HepG2 (cell line): ENCODE data around the gene ANKRD35. TPM values are rescaled to one million over a fixed set of nuclear protein-coding genes. Genes with fewer than 3 reads are reported as not detected.
A peak's percentile ranks its signal among the peaks of the same experiment; 100 is the strongest.

Experiments used
- ATAC-seq: fragments of 200-7000 bp; cut with Tn5 transposase; 3 replicates; pipeline ENCODE4 v1.9.1; 2020; ENCODE audit warnings: mild to moderate bottlenecking, moderate library complexity
- BruUV-seq: library from RNA; stranded (reverse); fragments of 400-500 nt; replicated peaks from 2 replicates; lab custom pipeline; 2021; lab: Mats Ljungman, UMichigan
- CTCF ChIA-PET: fragments of 300-600 bp; formaldehyde crosslinking; extraction: SDS; loops from one replicate; lab custom pipeline; 2021; ENCODE audit warnings: low total read pairs, inconsistent platforms, low intra/inter-chr PET ratio; lab: Yijun Ruan, JAX
- POLR2A ChIA-PET: fragments of 350-600 bp; sonication (Branson Sonifier 250); formaldehyde crosslinking; loops from one replicate; lab custom pipeline; 2020; ENCODE audit warnings: antibody characterized with exemption, inconsistent platforms; lab: Yijun Ruan, JAX
- DNase-seq: peaks from one replicate; pipeline ENCODE4 v3.0.0-alpha.2; 2015; ENCODE audit warnings: low spot score
- FAIRE-seq: peaks from 3 replicates; lab custom pipeline; 2011; peaks lifted over from hg19 to GRCh38; lab: Jason Lieb, UNC
- H2AFZ ChIP-seq: one replicate; pipeline ENCODE4 v1.6.1; 2011; ENCODE audit warnings: low read length, inconsistent platforms
- H3K27ac ChIP-seq: fragments of 300-600 bp; 3 replicates; pipeline ENCODE4 v1.8.0; 2011; ENCODE audit warnings: mixed run types, mild to moderate bottlenecking, mixed read lengths, low read length, inconsistent platforms; ENCODE audit not compliant: insufficient read depth; ENCODE audit errors: extremely low read length
- H3K27me3 ChIP-seq, 2 experiments: fragments of 200-600 bp in 1 of 2; 2 replicates in 1 of 2; 3 replicates in 1 of 2; pipeline versions ENCODE4 v1.6.0 to v1.8.0; 2011; ENCODE audit warnings: low read length in 2 of 2, mild to moderate bottlenecking in 2 of 2, moderate library complexity in 2 of 2, inconsistent platforms in 1 of 2; ENCODE audit not compliant: insufficient read depth in 2 of 2, control insufficient read depth in 1 of 2
- H3K36me3 ChIP-seq, 2 experiments: fragments of 200-600 bp in 1 of 2; replicated peaks in 1 of 2; 2 replicates in 1 of 2; 3 replicates in 1 of 2; pipeline versions ENCODE4 v1.5.1 to v1.8.0; 2011; ENCODE audit warnings: low read length in 2 of 2, inconsistent platforms in 1 of 2; ENCODE audit not compliant: insufficient read depth in 2 of 2, control insufficient read depth in 1 of 2
- H3K4me1 ChIP-seq: 2 replicates; pipeline ENCODE4 v1.5.1; 2012; ENCODE audit warnings: low read length, inconsistent platforms; ENCODE audit not compliant: insufficient read depth
- H3K4me2 ChIP-seq: 2 replicates; pipeline ENCODE4 v1.6.0; 2011; ENCODE audit warnings: low read depth, low read length, inconsistent platforms
- H3K4me3 ChIP-seq, 3 experiments: fragments of 200-600 bp in 1 of 3; sonication (generic), shearing (Covaris generic) in 1 of 3; replicated peaks in 1 of 3; 2 replicates each; pipeline ENCODE4 v1.5.1; 2011 to 2016; ENCODE audit warnings: low read length in 3 of 3, inconsistent platforms in 2 of 3, low read depth in 2 of 3, mild to moderate bottlenecking in 2 of 3, control low read depth in 1 of 3, mixed read lengths in 1 of 3; ENCODE audit not compliant: insufficient read depth in 1 of 3
- H3K79me2 ChIP-seq: one replicate; pipeline ENCODE4 v1.6.1; 2011; ENCODE audit warnings: low read length, inconsistent platforms; ENCODE audit not compliant: insufficient read depth
- H3K9ac ChIP-seq: 2 replicates; pipeline ENCODE4 v1.6.0; 2011; ENCODE audit warnings: mild to moderate bottlenecking, low read depth, low read length, inconsistent platforms; ENCODE audit not compliant: insufficient read depth
- H3K9me3 ChIP-seq: 2 replicates; pipeline ENCODE4 v1.5.1; 2012; ENCODE audit warnings: mild to moderate bottlenecking, low read length
- H4K20me1 ChIP-seq: 2 replicates; pipeline ENCODE4 v1.6.0; 2011; ENCODE audit warnings: inconsistent platforms, mild to moderate bottlenecking, low read length, moderate library complexity; ENCODE audit not compliant: insufficient read depth
- ATF5 ChIP-seq: sonication (generic); formaldehyde crosslinking; IDR thresholded peaks from 2 replicates; pipeline ENCODE4 v1.4.0; 2020; ENCODE audit warnings: mild to moderate bottlenecking, low read depth, missing genetic modification reagents
- ATRX ChIP-seq: sonication (generic); formaldehyde crosslinking; IDR thresholded peaks from 2 replicates; pipeline ENCODE4 v1.4.0; 2020; ENCODE audit warnings: missing genetic modification reagents, borderline replicate concordance
- ETV5 ChIP-seq: IDR thresholded peaks from 2 replicates; pipeline ENCODE4 v1.6.1; 2018; ENCODE audit warnings: missing biosample characterization, missing genetic modification reagents, inconsistent platforms, borderline replicate concordance
- HHEX ChIP-seq: IDR thresholded peaks from 2 replicates; pipeline ENCODE4 v1.6.1; 2016; ENCODE audit warnings: control low read depth
- KLF11 ChIP-seq: IDR thresholded peaks from 2 replicates; pipeline ENCODE4 v1.6.1; 2016; ENCODE audit warnings: missing compliant biosample characterization
- MAFF ChIP-seq: IDR thresholded peaks from 2 replicates; pipeline ENCODE4 v1.6.1; 2011; ENCODE audit warnings: low read depth, low read length, improper control_type of control experiment
- MAFK ChIP-seq, 2 experiments: IDR thresholded peaks in 1 of 2; conservative IDR thresholded peaks in 1 of 2; 2 replicates each; pipeline ENCODE4 v1.6.1; 2011; ENCODE audit warnings: improper control_type of control experiment in 2 of 2, low read length in 2 of 2
- NCOA2 ChIP-seq: sonication (generic); formaldehyde crosslinking; IDR thresholded peaks from 2 replicates; pipeline ENCODE4 v1.8.0; 2022; ENCODE audit warnings: inconsistent platforms
- NKX3-1 ChIP-seq: sonication (generic); formaldehyde crosslinking; IDR thresholded peaks from 2 replicates; pipeline ENCODE4 v1.5.0; 2020; ENCODE audit warnings: missing genetic modification reagents
- RBM22 ChIP-seq: fragments of 200-400 bp; formaldehyde crosslinking; optimal IDR thresholded peaks from 2 replicates; pipeline ENCODE3; 2017; ENCODE audit warnings: mild to moderate bottlenecking, low read length, moderate library complexity
- SMAD9 ChIP-seq: sonication (generic); formaldehyde crosslinking; IDR thresholded peaks from 2 replicates; pipeline ENCODE4 v1.5.1; 2020; ENCODE audit warnings: mild to moderate bottlenecking, missing genetic modification reagents
- ZNF274 ChIP-seq: sonication (generic); formaldehyde crosslinking; IDR thresholded peaks from 2 replicates; pipeline ENCODE4 v1.5.1; 2020; ENCODE audit warnings: mild to moderate bottlenecking, missing genetic modification reagents
- ZNF335 ChIP-seq: sonication (generic); formaldehyde crosslinking; IDR thresholded peaks from 2 replicates; pipeline ENCODE4 v1.4.0; 2020; ENCODE audit warnings: missing genetic modification reagents
- ZNF598 ChIP-seq: sonication (generic); formaldehyde crosslinking; IDR thresholded peaks from 2 replicates; pipeline ENCODE4 v1.5.1; 2020; ENCODE audit warnings: mild to moderate bottlenecking, missing genetic modification reagents, borderline replicate concordance
- WGBS: methylation state at CpG from one replicate; pipeline ENCODE4 v1.1.6; 2017; ENCODE audit warnings: low lambda C conversion rate; 5-methylcytosine and 5-hydroxymethylcytosine counted together
- in situ Hi-C: cut with HindIII; loops from 2 replicates; pipeline ENCODE4 v1.10.0; 2017; ENCODE audit warnings: low pct_unique_long_range_greater_than_20kb; ENCODE audit not compliant: extremely low pct_ligation_motif_present
- intact Hi-C: fragments of 100-400 bp; cut with micrococcal nuclease; formaldehyde crosslinking; loops from one replicate; pipeline ENCODE4 v1.10.0; 2022; ENCODE audit not compliant: unreplicated experiment
- polyA plus RNA-seq, 8 experiments: library from polyadenylated mRNA; depleted of rRNA in 3 of 8; stranded (reverse) in 7 of 8; unstranded in 1 of 8; fragments of >200 nt; fragmentation: Illumina TruSeq in 4 of 8; extraction: Trizol in 4 of 8; gene quantifications; 2 replicates each; pipeline versions ENCODE4 v1.2.1 to v1.2.3, GENCODE V29; 2011 to 2016; ENCODE audit warnings: low read depth in 4 of 8, missing spikeins in 1 of 8, mixed read lengths in 1 of 8; ENCODE audit not compliant: insufficient read depth in 1 of 8
- total RNA-seq, 5 experiments: library from RNA; depleted of rRNA; stranded (reverse); fragments of >200 nt; fragmentation: Illumina TruSeq; extraction: Trizol; gene quantifications; 2 replicates each; pipeline ENCODE4 v1.2.3, GENCODE V29; 2016; ENCODE audit warnings: low read depth in 1 of 5
- TF ChIP-seq, protein P1 (sequence below): sonication (generic); formaldehyde crosslinking; IDR thresholded peaks from 2 replicates; pipeline ENCODE4 v1.5.1; 2020; ENCODE audit warnings: mild to moderate bottlenecking, missing genetic modification reagents, moderate library complexity
- TF ChIP-seq, protein P2 (sequence below): sonication (generic); formaldehyde crosslinking; IDR thresholded peaks from 2 replicates; pipeline ENCODE4 v1.4.0; 2020; ENCODE audit warnings: low read depth, mild to moderate bottlenecking, missing genetic modification reagents

ANKRD35 gene
- total and polyA plus RNA-seq, 2 of the 13 experiments (the other 11 are each of a cell fraction or from before 2014, with no cell fraction given): 0.02 TPM; not detected in 1

DNA sequence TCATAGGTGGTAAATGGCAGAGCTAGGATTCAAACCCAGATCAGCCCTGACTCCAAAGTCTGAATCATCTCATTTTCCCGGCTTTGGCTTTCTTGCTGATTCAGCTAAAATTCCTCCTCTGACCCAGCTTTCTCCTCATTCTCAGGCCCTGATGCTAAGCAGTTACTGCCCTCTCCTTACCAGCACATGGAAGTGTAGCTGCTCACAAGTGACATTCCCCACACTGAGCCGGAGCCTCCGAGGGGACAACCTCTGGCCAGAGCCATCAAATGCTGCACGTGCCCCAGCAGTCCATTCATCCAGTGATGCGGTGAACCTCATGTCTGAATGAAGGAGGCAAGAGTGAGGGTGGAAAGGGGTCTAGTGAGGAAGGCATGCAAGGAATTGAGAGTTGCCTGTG lies 13.1 kb upstream of the ANKRD35 start:
- H3K4me3 ChIP-seq: no peak overlapping the region
- H3K27ac ChIP-seq: no peak overlapping the region
- H4K20me1 ChIP-seq: no peaks in the 10 kb centered on the region
- no peaks in the 10 kb centered on the region for H3K27me3 ChIP-seq
- DNase-seq (no peak), ATAC-seq (peak; percentile 21), FAIRE-seq (peak; percentile 59)
- no peaks in the 10 kb centered on the region for H3K79me2 ChIP-seq
- no TSS peak for BruUV-seq
- WGBS: 51% methylated on average over 5 of the region's 5 CpGs
- intact Hi-C loops (no loop called here), in situ Hi-C loops (no loop called here)
- ChIA-PET POLR2A (interaction anchor here (1.0 to 1.4 kb wide), 3 partner anchors 9 to 66 kb away, joined by 3 to 6 read pairs (median 4); partner anchors contain the start of genes ANKRD34A, LIX1L and POLR3GL), CTCF (no interaction called here)
- no peak overlapping the region for H2AFZ ChIP-seq
- no peaks in the 10 kb centered on the region for H3K9me3 ChIP-seq
- H3K4me2 ChIP-seq: peak overlapping the region; percentile 38
- H3K4me1 ChIP-seq: peaks cover 86% of the 10 kb centered on the region
- no peak overlapping the region for H3K9ac ChIP-seq
- H3K36me3 ChIP-seq: no peaks in the 10 kb centered on the region
- no peak for TF ChIP-seq ATRX (CRISPR knock-in tag)
- TF ChIP-seq, protein P1, sequence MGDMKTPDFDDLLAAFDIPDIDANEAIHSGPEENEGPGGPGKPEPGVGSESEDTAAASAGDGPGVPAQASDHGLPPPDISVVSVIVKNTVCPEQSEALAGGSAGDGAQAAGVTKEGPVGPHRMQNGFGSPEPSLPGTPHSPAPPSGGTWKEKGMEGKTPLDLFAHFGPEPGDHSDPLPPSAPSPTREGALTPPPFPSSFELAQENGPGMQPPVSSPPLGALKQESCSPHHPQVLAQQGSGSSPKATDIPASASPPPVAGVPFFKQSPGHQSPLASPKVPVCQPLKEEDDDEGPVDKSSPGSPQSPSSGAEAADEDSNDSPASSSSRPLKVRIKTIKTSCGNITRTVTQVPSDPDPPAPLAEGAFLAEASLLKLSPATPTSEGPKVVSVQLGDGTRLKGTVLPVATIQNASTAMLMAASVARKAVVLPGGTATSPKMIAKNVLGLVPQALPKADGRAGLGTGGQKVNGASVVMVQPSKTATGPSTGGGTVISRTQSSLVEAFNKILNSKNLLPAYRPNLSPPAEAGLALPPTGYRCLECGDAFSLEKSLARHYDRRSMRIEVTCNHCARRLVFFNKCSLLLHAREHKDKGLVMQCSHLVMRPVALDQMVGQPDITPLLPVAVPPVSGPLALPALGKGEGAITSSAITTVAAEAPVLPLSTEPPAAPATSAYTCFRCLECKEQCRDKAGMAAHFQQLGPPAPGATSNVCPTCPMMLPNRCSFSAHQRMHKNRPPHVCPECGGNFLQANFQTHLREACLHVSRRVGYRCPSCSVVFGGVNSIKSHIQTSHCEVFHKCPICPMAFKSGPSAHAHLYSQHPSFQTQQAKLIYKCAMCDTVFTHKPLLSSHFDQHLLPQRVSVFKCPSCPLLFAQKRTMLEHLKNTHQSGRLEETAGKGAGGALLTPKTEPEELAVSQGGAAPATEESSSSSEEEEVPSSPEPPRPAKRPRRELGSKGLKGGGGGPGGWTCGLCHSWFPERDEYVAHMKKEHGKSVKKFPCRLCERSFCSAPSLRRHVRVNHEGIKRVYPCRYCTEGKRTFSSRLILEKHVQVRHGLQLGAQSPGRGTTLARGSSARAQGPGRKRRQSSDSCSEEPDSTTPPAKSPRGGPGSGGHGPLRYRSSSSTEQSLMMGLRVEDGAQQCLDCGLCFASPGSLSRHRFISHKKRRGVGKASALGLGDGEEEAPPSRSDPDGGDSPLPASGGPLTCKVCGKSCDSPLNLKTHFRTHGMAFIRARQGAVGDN (CRISPR knock-in tag): peak; percentile 56
- no peak for TF ChIP-seq NKX3-1 (CRISPR knock-in tag)
- TF ChIP-seq ATF5 (CRISPR knock-in tag): no peak
- TF ChIP-seq MAFK (conservative IDR thresholded peaks at IDR 0.05 in 1 of 2, IDR thresholded peaks at IDR 0.05 in 1 of 2; ENCODE audit: low read length in 2 of 2): peak; percentile 99 to 100
- TF ChIP-seq RBM22: no peak
- TF ChIP-seq, protein P2, sequence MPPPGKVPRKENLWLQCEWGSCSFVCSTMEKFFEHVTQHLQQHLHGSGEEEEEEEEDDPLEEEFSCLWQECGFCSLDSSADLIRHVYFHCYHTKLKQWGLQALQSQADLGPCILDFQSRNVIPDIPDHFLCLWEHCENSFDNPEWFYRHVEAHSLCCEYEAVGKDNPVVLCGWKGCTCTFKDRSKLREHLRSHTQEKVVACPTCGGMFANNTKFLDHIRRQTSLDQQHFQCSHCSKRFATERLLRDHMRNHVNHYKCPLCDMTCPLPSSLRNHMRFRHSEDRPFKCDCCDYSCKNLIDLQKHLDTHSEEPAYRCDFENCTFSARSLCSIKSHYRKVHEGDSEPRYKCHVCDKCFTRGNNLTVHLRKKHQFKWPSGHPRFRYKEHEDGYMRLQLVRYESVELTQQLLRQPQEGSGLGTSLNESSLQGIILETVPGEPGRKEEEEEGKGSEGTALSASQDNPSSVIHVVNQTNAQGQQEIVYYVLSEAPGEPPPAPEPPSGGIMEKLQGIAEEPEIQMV (CRISPR knock-in tag): no peak
- no peak for TF ChIP-seq ZNF335
- no peak for TF ChIP-seq KLF11 (CRISPR knock-in tag)
- TF ChIP-seq MAFF: peak; percentile 99
- TF ChIP-seq SMAD9 (CRISPR knock-in tag): no peak
- TF ChIP-seq NCOA2 (CRISPR knock-in tag): no peak
- TF ChIP-seq ETV5: no peak
- TF ChIP-seq HHEX (CRISPR knock-in tag): no peak
- TF ChIP-seq ZNF598 (CRISPR knock-in tag): 0 out of 2 replicates have a peak, but pooled peaks have one; percentile 58
- TF ChIP-seq ZNF274: 0 out of 2 replicates have a peak, but pooled peaks have one; percentile 36
